ENCODE measurements around the gene KBTBD8.

The KBTBD8 gene

DNA sequence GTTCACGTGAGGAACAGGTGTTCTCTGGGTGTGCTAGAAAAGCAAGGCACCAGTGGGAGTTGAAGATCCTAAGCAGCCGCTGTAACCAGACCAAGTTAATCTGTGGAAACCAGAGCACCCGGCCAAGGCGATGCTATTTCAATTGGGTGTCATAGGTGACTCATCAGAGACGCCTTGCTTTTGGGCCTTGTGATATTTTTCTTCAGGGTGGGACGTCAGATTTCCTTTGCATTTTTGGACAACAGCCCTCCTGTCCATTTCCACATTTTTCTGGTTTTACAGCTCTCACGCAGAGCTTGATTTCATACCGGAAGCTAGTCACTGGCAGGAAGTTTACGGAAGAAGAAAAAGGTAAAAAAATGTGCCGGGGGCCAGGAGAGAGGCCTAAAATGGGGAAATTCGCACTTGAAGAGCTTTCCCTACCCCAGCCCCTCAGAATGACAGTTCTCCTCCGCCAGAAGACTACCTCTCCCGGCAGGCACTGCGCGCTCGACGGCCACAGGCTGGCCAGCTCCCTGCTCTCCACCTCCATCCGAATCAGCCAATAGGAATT is 471 bp upstream of the KBTBD8 start:
- DNase-seq = no peak

DNA sequence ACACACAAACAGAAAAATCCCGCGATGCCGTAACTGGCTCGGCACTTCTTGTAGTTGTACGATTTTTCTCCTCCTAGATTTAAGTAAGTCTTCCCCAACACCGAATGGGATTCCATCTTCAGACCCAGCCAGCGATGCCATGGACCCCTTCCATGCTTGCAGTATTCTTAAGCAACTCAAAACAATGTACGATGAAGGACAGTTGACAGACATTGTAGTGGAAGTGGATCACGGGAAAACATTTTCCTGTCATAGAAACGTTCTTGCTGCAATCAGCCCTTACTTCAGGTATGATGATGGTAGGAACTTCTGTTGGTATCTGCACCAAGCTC is 763 bp downstream of the KBTBD8 start:
- no peak for DNase-seq

DNA sequence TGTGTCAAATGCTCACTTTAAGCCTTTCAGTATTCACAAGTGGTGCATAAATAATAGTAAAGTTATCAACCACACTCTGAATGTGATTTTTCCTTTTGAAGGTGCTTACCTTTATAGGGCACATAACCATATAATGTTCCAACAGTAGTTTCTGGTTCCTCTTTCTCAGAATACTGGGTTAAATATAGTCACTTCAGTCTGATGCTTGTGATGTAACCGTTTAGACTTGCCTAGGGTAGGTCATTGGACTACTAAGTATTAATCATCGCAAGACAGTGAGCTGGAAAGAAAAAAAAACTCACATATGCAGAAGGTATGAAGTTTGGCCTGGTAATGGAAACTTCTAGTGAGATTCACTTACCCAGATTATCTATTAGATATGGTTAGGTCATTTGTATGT is 1.9 kb downstream of the KBTBD8 start:
- no peak for DNase-seq

DNA sequence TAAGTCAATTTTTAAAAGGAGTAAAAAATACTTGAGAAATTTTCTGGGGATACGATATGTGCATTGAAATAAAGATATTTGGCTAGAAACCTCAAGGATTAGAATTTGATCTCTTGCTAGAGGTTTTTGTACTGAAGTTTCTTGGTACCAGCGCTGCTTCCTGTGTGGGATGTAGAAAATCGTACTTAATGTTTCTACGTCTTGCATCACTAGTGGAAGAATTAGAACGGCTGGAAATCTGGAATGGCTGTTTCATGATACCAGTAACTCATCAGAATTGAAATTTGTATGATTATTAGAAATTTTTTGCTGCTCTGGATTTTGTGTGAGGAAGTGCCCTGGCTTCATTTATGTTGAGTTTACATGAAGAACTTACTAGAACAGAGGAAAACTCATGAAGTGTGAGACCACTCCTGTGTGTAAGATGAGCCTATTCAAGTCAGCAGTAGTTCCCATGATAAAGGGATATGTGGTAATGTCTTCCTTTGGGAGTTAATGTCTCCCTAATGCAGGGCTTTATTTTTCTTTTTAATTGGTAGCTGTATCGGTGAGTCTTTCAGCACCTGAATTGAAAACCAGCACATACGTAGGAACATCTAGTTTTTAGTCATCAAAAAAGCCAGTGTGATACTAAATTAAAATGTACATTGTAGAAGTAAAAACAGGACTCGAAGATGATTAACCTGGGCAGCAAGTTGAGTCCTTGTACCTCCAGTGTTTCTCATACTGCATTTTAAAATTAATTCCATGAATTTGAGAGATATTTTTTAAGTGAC is 3.2 kb downstream of the KBTBD8 start:
- no peak for DNase-seq

DNA sequence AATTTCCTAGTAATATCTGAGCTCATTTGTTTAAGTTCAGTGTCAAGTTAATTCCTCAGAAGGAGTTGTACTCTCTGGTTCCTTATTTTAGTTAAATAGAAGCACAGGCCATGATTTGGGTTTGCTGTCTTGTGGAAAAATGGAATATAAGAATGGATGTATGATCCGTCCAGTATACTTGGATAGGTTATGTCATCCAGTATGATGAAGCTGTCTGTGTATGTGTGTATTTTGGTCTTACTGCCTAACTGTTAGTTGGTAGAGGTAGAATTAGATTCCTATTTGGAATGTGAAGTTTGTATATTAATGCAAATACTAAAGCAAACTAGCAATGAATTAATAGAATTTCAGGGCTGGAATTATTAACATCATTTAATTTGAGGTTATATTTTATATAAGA is 7.9 kb downstream of the KBTBD8 start:
- DNase-seq = no peak

DNA sequence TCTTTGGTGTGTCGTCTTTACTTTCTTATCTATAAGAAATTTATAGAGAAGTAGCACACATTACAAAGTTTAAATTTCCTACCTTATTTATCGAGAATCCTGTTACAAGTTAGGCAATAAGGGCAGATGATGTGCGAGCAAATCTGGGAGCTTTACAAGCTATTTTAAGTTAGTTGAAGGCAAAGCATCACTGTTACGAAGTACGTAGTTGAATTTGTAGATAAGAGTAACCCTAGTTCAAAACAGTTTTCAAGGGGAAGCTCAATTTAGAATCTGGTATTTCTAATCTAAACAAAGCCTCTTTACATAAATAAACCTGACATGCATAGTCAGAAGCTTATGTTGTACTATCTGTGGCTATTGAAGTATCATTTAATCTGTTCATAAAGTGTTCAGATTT is 8.4 kb downstream of the KBTBD8 start:
- DNase-seq = no peak

DNA sequence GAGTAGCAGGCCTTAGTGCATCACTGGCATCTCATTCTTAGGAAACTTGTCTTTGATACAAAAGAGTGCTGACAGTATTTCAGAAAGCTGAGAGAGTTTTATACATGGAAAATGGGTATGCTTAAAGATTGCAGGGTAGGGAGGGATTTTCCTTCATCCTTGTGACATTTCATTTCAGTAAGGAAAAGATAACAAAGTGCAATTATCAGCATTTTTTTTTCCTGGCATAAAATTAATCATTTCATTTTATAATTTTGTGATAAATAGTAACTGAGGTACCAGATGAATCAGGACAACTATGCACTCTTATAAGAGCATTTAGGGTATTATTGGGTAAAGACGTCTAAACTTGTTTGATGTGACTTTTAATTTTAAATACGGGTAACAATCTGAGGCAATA is 10.3 kb downstream of the KBTBD8 start:
- no peak for DNase-seq

DNA sequence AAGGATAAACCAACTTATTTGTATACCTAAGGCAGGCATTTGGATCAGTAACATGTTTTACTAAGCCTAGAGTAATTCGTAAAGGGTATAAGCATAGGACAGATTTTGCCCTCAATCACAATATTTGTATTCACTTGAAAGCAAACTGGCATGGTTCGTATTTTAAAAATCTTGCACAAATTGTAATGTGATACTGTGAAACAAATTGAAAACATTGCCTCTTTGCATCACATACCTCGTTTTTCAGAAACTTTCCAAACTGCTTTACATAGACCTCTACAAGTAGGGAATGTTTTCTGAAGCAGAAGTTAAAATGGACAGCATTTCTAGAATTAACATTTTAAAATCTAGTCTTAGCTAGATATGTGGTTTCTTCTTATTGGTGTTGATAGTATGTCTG is 11.6 kb downstream of the KBTBD8 start:
- DNase-seq = no peak

DNA sequence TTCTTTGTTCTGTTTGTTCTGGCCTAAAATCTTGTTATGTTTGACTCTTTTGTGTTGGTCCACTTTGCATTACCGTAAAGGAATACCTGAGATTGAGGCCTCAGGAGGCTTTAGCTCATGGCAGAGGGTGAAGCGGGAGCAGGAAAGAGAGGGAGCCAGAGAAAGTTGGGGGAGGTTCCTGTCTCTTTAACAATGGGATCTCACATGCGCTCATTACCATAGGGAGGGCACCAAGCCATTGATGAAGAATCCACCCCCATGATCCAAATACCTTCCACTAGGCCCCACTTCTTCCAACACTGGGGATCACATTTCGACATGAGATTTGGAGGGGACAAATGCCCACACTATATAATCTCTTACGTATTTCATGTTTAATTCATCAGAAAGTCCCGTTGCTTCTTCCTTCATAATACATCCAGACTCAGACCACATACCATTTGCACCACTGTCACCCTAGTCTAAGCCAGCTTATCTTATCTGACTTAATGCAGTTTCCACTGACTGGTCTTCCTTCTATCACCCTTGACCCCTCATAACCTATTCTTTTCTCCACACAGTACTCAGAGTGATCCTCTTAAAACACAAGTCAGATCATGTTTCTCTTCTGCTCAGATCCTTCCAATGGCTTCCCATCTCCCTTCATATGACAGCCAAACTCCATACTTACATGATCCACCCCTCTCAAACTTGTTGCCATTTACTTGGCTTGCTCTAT is 13.5 kb downstream of the KBTBD8 start:
- DNase-seq = no peak

DNA sequence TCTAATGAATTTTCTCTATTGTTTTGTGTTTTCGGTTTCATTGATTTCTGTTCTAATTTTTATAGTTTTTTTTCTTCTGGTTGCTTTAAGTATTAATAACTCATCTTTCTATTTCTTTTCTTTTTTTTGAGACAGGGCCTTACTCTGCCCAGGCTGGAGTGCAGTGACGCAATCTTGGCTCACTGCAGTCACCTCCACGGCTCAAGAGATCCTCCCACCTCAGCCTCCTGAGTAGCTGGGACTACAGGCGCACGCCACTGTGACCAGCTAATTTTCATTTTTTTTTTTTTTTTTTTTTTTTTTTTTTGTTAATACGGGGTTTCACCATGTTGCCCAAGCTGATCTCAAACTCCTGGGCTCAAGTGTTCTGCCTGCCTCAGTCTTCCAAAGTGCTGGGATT is 14.5 kb downstream of the KBTBD8 start:
- DNase-seq = no peak

DNA sequence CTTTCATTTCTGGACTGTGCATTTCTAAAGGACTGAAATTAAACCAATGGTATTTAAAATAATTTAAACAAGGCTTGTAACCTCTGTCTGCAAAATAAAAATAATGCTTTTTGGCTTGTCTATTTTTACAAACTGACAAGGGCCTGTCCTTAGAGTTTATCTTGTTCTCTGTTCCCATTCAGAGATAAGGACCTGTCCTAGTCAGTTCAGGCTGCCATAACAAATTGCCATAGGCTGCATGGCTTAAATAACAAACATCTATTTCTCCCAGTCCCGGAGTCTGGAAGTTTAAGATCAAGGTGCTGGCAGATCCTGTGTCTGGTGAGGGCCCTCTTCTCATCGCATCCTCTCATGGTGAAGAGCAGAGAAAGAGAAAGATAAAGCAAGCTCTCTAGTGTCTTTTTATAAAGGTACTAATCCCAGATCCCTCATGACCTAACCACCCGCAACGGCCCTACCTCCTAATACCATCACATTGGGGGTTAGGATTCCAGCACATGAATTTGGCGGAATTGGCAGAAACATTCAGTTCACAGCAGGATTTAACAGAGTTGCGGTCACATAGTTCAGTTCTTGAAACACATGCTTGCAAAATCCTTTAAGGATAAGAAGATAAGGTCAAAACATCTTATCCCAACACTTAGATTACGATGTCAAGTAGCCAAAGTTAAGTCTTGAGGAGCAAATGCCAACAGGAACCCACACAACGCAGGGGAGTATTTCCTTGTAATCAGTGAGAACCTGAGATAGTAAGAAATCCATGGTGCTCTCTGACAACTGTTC is 17.8 kb downstream of the KBTBD8 start:
- no peak for DNase-seq

DNA sequence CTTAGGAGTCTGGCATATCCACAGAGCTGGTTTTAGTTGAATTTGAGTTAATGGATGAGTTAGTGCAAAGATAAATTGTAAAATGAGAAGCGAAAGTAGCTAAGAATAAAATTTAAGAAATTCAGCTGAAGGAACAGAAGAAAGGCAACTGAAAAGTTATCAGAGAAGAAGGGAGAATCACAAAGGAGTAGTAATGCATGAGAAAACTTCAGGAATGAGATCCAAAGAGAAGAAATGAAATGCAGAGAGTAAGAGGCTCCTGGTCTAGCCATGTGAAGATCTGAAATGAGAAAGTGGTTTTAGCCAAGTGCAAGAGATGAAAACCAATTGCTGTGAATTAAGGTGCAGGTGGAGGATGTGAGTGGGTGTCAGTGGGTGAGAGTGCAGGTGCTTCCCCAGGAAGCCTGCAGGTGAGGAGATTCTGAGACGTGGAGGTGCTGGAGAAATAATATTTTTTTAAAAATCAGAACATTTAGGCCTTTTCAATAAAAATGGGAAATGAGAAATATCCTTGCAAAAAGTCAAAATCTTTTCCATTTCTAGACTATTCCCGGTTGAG is 18.5 kb downstream of the KBTBD8 start:
- no peak for DNase-seq

DNA sequence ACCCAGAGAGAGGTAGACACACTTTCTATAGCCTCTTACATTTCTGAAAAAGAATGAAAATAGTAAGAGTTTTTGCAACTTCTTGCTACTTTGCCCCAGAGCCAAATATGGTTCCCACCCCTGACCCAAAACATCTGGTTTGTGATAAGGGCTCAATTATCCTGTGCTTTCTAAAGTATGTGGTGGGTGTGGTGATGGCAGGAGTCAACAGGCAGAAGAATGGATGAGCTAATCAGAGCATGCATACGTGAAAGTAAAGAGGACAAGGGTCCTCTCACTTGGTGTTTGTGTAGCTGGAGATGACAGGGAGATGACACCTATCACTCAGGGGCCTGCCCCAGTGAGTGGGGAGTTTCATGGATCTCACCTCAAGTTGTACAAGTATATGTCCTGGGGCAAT is 19.1 kb downstream of the KBTBD8 start:
- DNase-seq = no peak

DNA sequence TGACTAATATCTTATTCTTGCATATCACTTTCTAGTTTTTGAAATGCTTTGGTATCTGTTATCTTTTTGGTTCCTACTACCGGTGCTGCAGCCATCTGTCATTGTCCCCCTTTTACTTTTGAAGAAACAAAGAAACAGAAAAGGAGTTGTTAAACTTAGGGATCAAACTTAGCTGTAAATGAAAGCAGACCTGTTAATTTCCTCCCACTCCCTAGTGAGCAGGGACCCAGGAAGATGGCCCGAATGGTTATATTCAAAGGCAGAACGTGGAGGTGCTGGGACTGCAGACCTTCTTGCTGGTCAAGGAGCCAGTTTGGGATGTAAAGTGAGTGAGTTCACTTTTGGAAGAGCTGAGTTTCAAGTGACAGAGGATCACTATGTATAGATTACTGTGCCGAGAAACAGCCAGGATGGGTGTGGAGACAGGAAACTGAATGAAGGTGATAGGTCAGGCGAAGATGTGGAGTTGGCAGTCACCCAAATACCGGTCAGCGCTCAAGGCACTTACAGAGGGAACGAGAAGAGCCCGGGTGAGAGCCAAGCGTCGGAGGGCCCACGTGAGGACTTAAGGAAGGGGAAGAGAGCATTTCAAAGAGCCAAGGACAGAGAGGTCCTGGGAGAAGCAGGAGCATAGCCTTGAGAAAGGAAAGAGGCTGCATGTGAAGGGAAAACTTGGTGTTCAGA is 20.1 kb downstream of the KBTBD8 start:
- no peak for DNase-seq

DNA sequence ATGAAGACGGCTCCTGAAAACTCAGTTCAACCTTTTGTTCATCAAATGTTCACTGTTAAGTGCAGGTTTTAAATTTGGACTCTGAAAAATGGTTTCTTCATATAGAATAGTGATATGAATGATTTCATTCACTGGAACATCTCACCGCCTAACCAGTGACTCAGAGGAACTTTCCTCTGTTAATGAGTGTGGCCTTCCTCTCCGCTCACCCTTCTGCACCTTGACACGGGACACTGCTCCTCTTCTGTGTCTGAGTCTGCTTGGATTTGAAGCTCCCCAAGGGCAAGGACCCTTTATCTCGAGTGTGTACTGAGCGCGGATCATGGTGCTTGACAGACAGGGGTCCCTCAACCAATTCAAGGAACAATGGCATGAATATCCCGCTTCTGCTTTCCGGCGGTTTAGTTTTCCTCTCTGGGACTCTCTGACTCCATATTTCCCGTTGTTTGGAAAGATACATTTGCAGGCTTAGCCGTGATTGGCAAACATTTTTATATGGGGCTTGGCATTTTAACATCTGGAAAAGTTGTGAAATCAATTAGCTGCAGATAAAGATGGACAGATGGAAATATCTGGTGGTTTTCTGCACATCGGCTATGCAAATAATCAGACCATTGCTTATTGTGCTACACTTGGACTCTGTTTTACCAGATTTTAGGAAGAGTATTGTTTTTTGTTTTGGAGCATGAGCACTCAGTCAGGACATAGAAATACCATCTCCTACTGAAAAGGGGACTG is 20.9 kb downstream of the KBTBD8 start:
- no peak for DNase-seq

DNA sequence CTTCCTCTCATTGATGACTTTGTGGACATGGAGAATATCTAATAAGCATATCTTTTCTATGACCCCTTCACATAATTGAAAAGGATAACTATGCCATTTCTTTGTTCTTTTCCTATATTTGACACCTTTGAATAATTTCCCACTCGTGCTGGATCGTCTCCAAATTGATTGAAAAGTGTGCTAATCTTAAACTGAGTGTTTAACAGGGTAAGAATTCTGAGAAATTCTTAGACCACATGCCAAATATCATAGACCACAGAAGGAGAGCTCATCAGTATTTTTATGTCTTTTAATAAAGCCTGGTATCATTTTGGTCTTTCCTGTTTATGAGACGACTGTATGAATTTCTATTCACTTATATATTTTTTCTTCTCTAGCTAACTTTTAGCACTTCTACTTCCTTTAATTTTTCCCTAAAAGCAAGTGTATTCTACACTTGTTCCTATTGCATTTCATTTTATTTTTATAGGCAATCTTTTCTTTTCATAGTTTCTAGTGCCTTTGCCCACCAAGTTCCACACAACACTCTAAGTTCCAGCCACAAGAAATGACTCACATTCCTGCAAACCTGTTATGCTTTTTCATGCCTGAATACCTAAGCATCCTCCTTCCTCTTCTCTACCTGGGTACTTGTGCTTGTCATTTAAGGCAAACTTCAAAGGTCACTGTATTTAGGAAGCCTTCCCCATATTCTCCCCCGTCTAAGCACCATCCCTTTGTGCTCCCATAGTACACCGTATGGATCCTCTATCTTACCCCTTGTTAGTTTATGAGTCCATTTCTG is 30.1 kb downstream of the KBTBD8 start:
- no peak for DNase-seq

DNA sequence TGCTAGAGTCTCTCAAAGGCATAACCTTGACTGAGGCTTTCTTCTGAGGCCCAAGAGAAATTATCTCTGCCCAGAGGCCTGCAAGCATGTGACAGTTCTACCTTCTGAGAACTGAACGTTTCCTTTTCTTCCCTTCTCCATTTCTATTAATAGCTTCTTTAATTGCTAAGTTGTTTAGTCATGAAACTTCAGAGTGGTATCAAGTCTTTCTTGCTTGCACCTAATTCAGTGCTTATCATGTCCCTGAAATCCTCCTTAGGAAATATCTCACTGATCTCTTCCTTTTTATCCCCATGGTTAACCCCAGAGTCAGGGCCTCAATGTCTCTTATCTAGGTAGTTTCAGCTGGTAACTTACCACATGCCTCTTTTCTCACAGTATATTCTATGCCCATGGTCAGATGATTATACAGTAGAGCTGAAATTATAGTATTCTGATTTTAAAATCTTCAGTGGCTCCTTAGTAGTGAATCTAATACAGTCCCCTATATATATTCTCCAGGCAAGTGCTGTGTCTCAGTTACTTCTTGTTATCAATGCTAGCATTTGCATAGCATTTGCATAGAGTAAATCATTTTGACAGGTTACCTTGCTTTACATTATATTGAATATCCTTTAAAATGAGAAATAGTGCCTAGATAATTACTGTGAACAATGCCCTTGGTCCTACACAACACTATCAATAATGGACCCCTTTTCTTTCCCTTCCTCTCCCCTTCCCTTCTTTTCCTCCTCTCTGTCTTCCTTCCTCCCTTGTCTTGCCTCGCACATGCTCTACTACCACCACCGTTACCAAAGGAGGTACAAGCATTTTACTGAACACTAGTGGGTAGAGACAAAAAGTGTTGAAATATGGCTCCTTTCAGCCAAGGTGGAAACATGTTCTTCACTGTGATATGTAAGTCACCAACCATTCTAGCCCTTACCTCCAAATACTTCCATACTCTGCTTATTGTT is 33.0 kb downstream of the KBTBD8 start:
- no peak for DNase-seq

DNA sequence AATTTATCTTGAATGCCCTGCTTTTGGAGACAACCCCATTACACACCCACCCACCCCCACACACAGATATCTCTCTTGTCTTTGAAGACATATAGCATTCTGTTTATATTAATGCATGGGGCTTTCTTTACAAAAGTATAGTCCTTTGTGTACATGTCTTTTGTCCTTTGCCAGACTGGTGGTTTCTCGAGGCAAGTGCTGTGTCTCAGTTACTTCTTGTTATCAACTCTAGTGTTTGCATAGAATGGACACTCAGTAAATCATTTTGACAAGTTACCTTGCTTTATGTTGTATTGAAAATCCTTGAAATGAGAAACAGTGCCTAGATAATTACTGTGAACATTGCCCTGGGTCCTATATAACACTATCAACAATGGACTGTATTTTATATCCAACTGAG is 33.9 kb downstream of the KBTBD8 start:
- DNase-seq = no peak

DNA sequence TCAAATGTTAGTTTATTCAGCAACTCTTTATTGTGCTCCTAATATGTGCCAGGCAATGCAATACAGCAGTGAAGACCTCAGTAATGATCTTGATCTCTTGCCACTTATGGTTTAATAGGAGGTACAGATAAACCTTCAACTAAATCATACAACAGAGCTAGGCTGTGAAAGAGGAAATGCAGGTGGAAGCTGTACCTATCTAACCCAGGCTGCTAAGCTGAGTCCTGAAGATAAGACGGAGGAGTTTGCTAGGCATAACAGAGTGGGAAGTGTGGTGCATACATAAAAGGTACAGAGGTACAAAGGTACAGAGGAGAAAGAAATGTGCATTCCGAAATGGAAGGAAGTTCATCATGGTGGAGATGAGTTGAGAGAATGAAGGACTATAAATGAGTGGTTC is 35.0 kb downstream of the KBTBD8 start:
- DNase-seq = no peak

DNA sequence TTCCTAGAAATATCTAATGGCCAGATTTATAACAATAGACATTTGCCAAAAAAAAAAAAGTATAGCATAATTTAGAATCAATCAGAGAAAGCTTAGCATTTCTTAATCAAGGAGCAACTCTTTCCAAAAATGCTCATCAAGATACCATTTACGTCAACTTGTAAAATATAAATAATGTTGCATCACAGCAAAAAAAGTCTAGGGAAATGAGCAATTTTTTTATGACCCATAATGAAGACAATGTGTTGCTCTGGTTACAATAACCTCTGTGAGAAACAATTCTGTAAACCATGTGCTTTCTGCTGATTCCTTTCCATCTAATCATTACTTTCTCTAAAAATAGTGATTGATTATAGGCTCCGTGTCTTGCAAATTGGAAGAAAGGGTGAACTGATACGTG is 36.3 kb downstream of the KBTBD8 start:
- no peak for DNase-seq
